NCI-H446 treated with DMSO at 0.1 percent for 48 hours (cell line): ENCODE data around the gene RWDD1.

Source experiments
- DNase-seq: peaks from one replicate; lab custom pipeline; 2025; lab: John Stamatoyannopoulos, UW

The RWDD1 gene

GRCh38 chr6:116570856-116571682 is at the start of gene RWDD1:
Gene RWDD1 (plus strand): TSS chr6:116571504. CDS start chr6:116571583, 79 bp downstream.
- peak; percentile 97 for DNase-seq

GRCh38 chr6:116522896-116523295 is 48.4 kb upstream of the RWDD1 start:
- no peak for DNase-seq

DNA sequence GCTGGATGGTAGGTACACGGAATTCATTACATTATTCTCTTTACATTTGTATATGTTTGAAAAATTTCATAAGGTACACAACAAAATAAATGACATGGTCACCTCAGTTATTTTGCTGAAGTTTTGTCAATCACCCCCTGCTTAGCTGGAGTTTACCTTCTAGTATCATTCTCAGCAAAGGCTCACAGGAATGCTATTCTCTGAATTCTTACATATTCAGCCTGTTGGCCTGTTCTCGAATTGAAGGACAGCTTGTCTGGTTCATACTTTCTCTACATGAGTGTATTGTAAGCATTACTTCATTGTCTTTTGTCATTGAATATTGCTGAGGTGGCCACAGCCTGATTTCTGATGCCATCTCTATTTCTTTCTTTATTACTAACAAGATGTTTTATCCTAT is 47.1 kb upstream of the RWDD1 start:
- DNase-seq = no peak

- no peak for DNase-seq
Observed at GRCh38 chr6:116528133-116528532, 43.2 kb upstream of the RWDD1 start.

DNA sequence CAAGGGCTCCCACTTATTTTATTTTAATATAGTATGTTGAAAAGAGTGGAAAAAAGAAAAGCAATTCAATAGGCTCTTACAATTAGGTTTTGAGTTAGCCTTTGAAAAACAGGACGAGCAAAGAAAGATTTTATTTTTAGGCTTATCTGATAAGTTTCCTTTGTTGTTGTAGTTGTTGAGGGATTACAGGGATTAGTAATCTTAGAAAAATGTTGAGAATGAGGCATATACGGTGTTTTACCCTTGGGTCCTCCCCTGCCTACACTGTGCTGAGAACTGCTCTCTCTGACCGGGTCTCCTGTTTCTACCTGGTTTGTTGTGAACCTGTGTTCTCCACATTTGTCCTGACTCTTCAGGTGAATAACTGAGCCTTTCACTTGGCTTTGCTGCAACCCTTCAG is 42.5 kb upstream of the RWDD1 start:
- DNase-seq = no peak

DNA sequence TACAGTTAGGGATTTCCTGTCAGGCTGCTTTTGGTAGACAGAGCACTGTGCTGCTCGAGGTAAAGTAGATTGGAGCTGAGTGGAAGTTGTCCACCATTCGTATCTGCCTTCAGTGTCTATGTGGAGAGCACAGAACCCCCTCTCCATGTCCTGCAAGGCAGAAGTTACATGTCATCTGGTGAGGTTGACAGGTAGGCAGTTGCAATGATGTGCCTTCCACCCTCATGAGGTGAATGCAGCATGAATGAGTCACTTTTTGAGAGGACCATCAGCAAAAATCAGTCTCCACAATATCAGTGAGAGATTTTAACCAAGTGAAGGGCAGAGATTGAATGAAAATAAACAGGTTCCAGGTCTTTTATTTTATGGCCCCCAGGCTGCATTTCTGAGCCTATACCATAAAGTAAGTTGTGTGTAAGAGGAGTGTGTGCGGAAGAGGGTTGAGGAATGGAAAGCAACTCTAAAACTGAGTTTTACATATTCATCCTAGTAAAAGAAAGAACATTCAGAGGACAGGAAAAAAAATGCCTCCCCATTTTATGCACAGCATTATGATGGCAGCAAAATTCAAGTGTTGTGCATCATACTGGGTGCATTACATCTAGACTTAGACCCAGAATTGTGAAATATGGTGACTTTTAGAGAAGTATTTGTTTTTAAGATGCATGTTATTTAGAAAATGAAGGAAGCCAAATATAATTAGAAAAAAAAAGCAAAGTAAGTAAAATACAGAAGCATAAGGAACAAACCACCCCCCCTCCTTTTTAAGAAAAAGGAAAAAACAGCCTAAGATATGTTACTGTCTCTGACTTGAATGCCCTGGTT is 41.6 kb upstream of the RWDD1 start:
- no peak for DNase-seq

- DNase-seq = no peak
Observed at GRCh38 chr6:116530436-116530835, 40.9 kb upstream of the RWDD1 start.

DNA sequence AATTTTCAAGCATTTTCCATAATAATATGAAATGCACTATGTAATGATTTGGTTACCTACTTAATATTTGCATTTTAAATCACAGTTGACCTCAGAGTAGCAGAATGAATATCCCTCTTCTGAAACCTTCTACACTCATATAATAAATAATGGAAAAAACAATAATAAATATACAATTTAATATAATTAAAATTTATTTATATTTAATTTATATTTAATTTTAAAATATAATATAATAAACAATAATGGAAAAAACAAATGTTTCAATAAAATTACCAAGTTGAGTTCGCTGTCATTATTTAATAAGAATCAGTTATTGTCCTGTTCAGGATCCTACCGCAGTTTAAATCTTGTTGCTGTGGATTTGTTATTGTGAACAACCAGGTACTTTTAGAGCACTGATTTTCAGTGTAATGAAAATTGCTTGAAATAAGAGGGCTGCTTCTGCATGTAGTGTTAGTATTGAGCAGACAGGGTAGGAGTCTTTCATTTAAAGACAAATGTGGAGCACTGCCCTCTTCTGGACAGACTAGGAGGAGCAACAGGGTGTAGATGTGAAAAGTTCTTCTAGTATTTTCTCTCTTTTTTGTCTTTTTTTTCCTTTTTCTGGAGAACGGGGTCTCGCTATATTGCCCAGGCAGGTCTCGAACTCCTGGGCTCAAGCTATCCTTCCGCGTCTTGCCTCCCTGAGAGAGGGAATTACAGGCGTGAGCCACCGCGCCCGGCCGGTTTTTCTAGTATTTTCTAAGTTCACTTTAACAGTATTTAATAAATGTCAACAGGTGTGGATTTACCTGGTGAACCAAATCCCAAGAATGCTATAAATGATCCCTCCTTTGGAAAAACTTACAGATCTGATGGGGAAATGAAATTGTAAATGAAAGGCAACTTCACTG is 39.4 kb upstream of the RWDD1 start:
- no peak for DNase-seq

- DNase-seq = no peak
Observed at GRCh38 chr6:116533233-116533957, 37.9 kb upstream of the RWDD1 start.

GRCh38 chr6:116535109-116535508 is 36.2 kb upstream of the RWDD1 start:
- DNase-seq = no peak

GRCh38 chr6:116536216-116536621 is 35.1 kb upstream of the RWDD1 start:
- DNase-seq = no peak

DNA sequence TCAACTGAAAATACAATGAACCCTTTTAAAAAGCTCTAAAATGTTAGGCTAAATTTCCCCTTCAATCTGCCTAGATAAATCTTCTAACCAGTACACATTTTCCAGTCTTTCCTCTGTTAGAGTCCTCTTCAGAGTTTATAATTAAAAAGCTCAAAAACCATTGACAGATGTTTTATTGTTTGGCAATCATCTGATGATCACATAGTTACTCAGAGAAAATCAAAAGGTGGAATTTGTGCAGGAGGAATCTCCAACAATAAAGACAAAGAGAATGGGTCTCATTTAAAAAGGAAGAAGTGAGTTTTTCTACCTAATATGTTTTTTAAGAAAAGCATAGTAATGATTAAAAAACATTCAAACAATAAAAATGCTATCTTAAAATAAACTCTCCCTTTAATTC is 28.9 kb upstream of the RWDD1 start:
- no peak for DNase-seq

DNA sequence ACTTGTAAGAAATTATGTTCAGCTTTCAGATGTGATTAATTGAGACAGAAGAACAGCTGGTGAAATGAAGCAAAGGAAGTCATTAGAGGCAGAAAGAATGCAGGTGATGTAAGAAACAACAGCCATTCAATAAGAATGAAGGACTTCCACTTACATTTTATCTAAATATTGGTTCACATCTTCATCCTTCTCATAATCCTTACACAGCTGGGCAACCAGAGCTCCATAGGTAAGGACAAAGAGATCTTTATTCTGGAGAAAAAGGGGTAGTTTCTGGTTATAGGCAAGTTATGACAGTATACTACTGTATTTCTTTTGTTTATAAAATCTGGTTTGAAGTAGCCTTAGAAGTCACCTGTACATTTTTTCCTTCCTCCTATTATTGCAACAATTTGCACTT is 28.2 kb upstream of the RWDD1 start:
- DNase-seq = no peak

GRCh38 chr6:116545651-116546050 is 25.7 kb upstream of the RWDD1 start, which contains the start of gene TRAPPC3L:
Gene TRAPPC3L (minus strand): TSS chr6:116545684. CDS start chr6:116545514, 170 bp downstream.
- DNase-seq = no peak

GRCh38 chr6:116547358-116547757 is 23.9 kb upstream of the RWDD1 start:
- DNase-seq = no peak

GRCh38 chr6:116550796-116551195 is 20.5 kb upstream of the RWDD1 start:
- no peak for DNase-seq

DNA sequence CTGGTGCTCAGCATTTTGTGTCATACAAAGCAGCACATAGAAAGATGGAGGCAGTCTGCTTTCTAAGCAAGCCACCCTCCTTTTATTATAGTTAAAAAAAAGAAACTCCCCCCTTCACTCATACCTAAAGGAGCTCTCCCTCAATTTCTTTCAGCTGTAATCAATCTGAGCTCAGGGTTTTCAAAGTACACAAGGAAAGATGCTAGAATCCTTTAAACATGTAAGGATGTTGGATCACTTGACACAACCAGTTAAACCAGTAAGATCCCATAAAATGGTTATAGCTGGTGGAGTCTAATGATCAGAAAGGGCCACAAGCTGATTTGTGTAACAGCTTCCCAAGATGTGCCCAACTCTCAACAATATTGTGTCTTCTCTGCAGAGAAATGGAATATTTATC is 17.9 kb upstream of the RWDD1 start, which contains the start of gene CALHM4:
Gene CALHM4 (plus strand): TSS at position 301 of the 400 bp plus-strand sequence. CDS start 43 bp downstream, at position 344.
- DNase-seq = no peak

DNA sequence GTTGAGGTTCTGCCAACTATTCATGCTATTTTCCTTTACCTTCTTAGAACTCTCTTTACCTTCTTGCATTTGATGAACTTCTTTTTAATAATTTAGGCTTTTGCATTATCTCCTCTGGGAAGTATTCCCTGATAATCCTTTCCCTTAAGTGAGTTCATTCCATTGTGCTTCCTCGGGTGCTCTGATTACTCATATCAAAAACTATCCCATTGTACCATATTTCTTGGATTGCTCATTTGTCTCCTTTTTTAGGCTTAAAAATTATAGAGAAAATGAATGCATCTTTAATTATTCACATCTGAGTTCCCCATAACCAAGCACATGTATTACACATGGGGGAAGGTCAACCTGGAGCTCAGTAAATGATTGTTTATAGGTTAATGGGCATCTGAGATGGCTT is 15.2 kb upstream of the RWDD1 start:
- no peak for DNase-seq

DNA sequence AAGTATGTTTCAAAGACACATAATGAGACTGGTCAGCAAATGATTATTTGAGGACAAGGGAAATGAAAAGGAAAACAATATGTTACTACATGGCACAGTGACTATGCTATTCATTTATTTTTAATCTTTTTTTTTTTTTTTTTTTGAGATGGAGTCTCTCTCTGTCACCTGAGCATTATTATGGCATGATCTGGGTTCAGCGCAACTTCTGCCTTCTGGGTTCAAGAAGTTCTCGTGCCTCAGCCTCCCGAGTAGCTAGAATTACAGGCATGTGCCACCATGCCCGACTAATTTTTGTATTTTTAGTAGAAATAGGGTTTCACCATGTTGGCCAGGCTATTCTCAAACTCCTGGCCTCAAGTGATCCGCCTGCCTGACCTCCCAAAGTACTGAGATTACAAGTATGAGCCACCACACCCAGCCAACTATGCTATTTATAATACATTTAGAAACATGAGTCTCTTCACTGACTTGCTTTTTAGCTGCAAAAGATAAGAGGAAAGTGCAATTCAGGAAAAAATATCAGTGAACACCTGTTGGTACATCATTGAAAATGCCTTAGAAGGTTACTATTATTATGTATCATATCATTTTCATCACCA is 14.4 kb upstream of the RWDD1 start:
- no peak for DNase-seq

DNA sequence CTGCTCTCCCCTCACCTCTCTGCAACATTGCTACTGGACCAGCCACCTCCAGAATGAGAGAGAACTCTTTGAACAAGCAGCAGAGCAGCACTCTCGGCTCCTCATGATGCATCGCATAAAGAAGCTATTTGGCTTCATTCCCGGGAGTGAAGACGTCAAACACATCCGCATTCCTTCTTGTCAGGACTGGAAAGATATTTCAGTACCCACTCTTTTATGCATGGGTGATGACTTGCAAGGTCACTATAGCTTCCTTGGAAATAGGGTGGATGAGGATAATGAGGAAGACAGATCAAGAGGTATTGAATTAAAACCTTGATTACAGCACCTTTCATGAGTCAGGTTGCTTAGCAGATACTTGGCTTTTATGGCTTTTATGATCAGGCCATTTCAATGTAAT is 13.4 kb upstream of the RWDD1 start:
- DNase-seq = no peak

DNA sequence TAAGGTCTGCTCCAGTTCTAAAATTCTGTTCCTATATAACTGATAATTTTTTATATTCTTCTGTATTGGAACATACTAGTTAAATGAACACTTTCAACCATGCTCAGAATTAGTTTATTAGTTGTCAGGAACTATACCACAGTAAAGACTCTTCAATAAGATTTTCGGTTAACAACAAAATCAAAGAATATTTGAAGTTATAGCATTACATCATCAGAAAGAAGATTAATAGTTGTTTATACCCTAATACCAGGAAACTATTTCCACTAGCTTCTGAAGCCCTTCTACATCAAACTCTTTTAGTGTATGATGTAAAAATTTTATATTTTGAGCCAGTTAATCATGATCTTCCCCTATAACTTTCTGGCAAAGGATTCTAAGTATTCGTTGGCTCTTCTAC is 11.2 kb upstream of the RWDD1 start:
- DNase-seq = no peak
